Loucy (cell line): ENCODE data around the gene VWA3A.

Experiments
- H2AFZ ChIP-seq: fragments of 200-600 bp; sonication (generic); 2 replicates; pipeline ENCODE4 v1.6.0; 2016; ENCODE audit warnings: antibody characterized with exemption, mild to moderate bottlenecking, low read length, moderate library complexity
- H3F3A ChIP-seq: fragments of 200-600 bp; 2 replicates; pipeline ENCODE4 v1.6.0; 2016; ENCODE audit warnings: antibody characterized with exemption, low read depth, mild to moderate bottlenecking
- H3K27me3 ChIP-seq: fragments of 200-600 bp; sonication (generic); 2 replicates; pipeline ENCODE4 v1.6.1; 2014; ENCODE audit warnings: low read length, mild to moderate bottlenecking; ENCODE audit not compliant: insufficient read depth, poor library complexity, severe bottlenecking
- H3K36me3 ChIP-seq: fragments of 200-600 bp; sonication (generic); 2 replicates; pipeline ENCODE4 v1.6.1; 2016; ENCODE audit warnings: low read length; ENCODE audit not compliant: insufficient read depth
- H3K4me1 ChIP-seq: fragments of 200-600 bp; sonication (generic); 2 replicates; pipeline ENCODE4 v1.5.1; 2014; ENCODE audit warnings: low read length, mild to moderate bottlenecking; ENCODE audit not compliant: insufficient read depth, poor library complexity, severe bottlenecking
- H3K4me2 ChIP-seq: fragments of 200-600 bp; sonication (generic); 2 replicates; pipeline ENCODE4 v1.6.0; 2014; ENCODE audit warnings: antibody characterized with exemption, low read length, low read depth, mild to moderate bottlenecking; ENCODE audit not compliant: poor library complexity, severe bottlenecking
- H3K4me3 ChIP-seq: fragments of 200-600 bp; sonication (generic); 2 replicates; pipeline ENCODE4 v1.5.1; 2014; ENCODE audit warnings: low read length, mild to moderate bottlenecking, mixed read lengths; ENCODE audit not compliant: poor library complexity, severe bottlenecking
- H3K79me2 ChIP-seq: fragments of 200-600 bp; sonication (generic); 2 replicates; pipeline ENCODE4 v1.6.1; 2014; ENCODE audit warnings: low read length; ENCODE audit not compliant: insufficient read depth
- H3K9ac ChIP-seq: fragments of 200-600 bp; sonication (generic); 2 replicates; pipeline ENCODE4 v1.6.0; 2014; ENCODE audit warnings: mild to moderate bottlenecking, low read depth, low read length, moderate library complexity; ENCODE audit not compliant: poor library complexity, severe bottlenecking
- H3K9me2 ChIP-seq: fragments of 200-600 bp; sonication (generic); replicated peaks from 2 replicates; pipeline ENCODE4 v1.6.1; 2016; ENCODE audit warnings: low read depth, low read length, mixed read lengths
- H3K9me3 ChIP-seq: fragments of 200-600 bp; sonication (generic); 2 replicates; pipeline ENCODE4 v1.6.1; 2014; ENCODE audit warnings: mild to moderate bottlenecking, antibody characterized with exemption, low read length, low read depth; ENCODE audit not compliant: insufficient read depth
- H4K20me1 ChIP-seq: fragments of 200-600 bp; sonication (generic); 2 replicates; pipeline ENCODE4 v1.6.0; 2014; ENCODE audit warnings: antibody characterized with exemption, low read length, mild to moderate bottlenecking; ENCODE audit not compliant: insufficient read depth, poor library complexity, severe bottlenecking
- CTCF ChIP-seq: fragments of 200-600 bp; sonication (generic); conservative IDR thresholded peaks from 2 replicates; pipeline ENCODE4 v1.5.1; 2014; ENCODE audit warnings: mild to moderate bottlenecking, antibody characterized with exemption, low read length
- EZH2phosphoT487 ChIP-seq: fragments of 200-600 bp; IDR thresholded peaks from 2 replicates; pipeline ENCODE4 v1.6.1; 2018; ENCODE audit warnings: antibody characterized with exemption, mild to moderate bottlenecking, moderate library complexity, borderline replicate concordance

The VWA3A gene

GRCh38 chr16:22189473-22190080 lies 97.2 kb downstream of the VWA3A start:
- Histone ChIP-seq H3K9ac (peak overlapping the region; percentile 90), H3K27me3 (no peaks in the 10 kb centered on the region), H2AFZ (peak overlapping the region; percentile 36), H4K20me1 (no peaks in the 10 kb centered on the region), H3K9me2 (no peaks in the 10 kb centered on the region), H3K4me3 (peak overlapping the region; percentile 80), H3F3A (0 out of 2 replicates have a peak, but pooled peaks cover 6% of the 10 kb centered on the region), H3K79me2 (no peaks in the 10 kb centered on the region), H3K9me3 (no peaks in the 10 kb centered on the region), H3K36me3 (no peaks in the 10 kb centered on the region), H3K4me2 (peak overlapping the region; percentile 97), H3K4me1 (peaks cover 35% of the 10 kb centered on the region)
- TF ChIP-seq EZH2phosphoT487 (no peak), CTCF (no peak)

GRCh38 chr16:22190081-22190775 lies 97.9 kb downstream of the VWA3A start:
- Histone ChIP-seq H4K20me1 (no peaks in the 10 kb centered on the region), H3K79me2 (no peaks in the 10 kb centered on the region), H3F3A (0 out of 2 replicates have a peak, but pooled peaks cover 6% of the 10 kb centered on the region), H3K4me1 (peaks cover 38% of the 10 kb centered on the region), H3K9me3 (no peaks in the 10 kb centered on the region), H3K36me3 (no peaks in the 10 kb centered on the region), H3K4me2 (peak overlapping the region; percentile 97), H2AFZ (peak overlapping the region; percentile 36), H3K9ac (peak overlapping the region; percentile 90), H3K27me3 (no peaks in the 10 kb centered on the region), H3K9me2 (no peaks in the 10 kb centered on the region), H3K4me3 (peak overlapping the region; percentile 80)
- no peak for TF ChIP-seq EZH2phosphoT487
- TF ChIP-seq CTCF = no peak

- Histone ChIP-seq H3K27me3 (no peaks in the 10 kb centered on the region), H4K20me1 (no peaks in the 10 kb centered on the region), H3K79me2 (no peaks in the 10 kb centered on the region), H2AFZ (peak overlapping the region; percentile 92), H3K4me3 (peak overlapping the region; percentile 80), H3K9me2 (no peaks in the 10 kb centered on the region), H3K9ac (peak overlapping the region; percentile 72), H3K36me3 (no peaks in the 10 kb centered on the region), H3K4me2 (peak overlapping the region; percentile 93), H3K4me1 (peaks cover 40% of the 10 kb centered on the region), H3F3A (0 out of 2 replicates have a peak, but pooled peaks cover 6% of the 10 kb centered on the region), H3K9me3 (no peaks in the 10 kb centered on the region)
- no peak for TF ChIP-seq EZH2phosphoT487
- TF ChIP-seq CTCF = no peak
Measured at GRCh38 chr16:22190776-22191531, 98.6 kb downstream of the VWA3A start.
